NCI-H2171 treated with DMSO at 0.1 percent for 48 hours (cell line): ENCODE results near the gene PTPN14.

Experiments used
- DNase-seq: peaks from one replicate; lab custom pipeline; 2025; lab: John Stamatoyannopoulos, UW

The PTPN14 gene

GRCh38 chr1:214425716-214426425 lies 125.5 kb downstream of the PTPN14 start:
- peak; percentile 40 for DNase-seq

- no peak for DNase-seq
Measured at GRCh38 chr1:214425101-214425500, 126.3 kb downstream of the PTPN14 start.

- DNase-seq = no peak
Measured at GRCh38 chr1:214423045-214423444, 128.4 kb downstream of the PTPN14 start.

- DNase-seq = no peak
Measured at GRCh38 chr1:214422137-214422671, 129.2 kb downstream of the PTPN14 start.

GRCh38 chr1:214420833-214421232 lies 130.6 kb downstream of the PTPN14 start:
- no peak for DNase-seq

GRCh38 chr1:214420341-214420740 lies 131.1 kb downstream of the PTPN14 start:
- no peak for DNase-seq

GRCh38 chr1:214419650-214420049 lies 131.8 kb downstream of the PTPN14 start:
- DNase-seq = no peak

GRCh38 chr1:214418391-214418790 lies 133.0 kb downstream of the PTPN14 start:
- no peak for DNase-seq

- DNase-seq = no peak
Measured at GRCh38 chr1:214417545-214418210, 133.7 kb downstream of the PTPN14 start.

- no peak for DNase-seq
Measured at GRCh38 chr1:214416858-214417257, 134.5 kb downstream of the PTPN14 start.

- DNase-seq = no peak
Measured at GRCh38 chr1:214416417-214416816, 135.0 kb downstream of the PTPN14 start.

GRCh38 chr1:214415131-214415530 lies 136.3 kb downstream of the PTPN14 start:
- DNase-seq = no peak

GRCh38 chr1:214414691-214415090 lies 136.7 kb downstream of the PTPN14 start:
- no peak for DNase-seq

- no peak for DNase-seq
Measured at GRCh38 chr1:214413315-214413714, 138.1 kb downstream of the PTPN14 start.

GRCh38 chr1:214404571-214405213 lies 146.7 kb downstream of the PTPN14 start:
- no peak for DNase-seq

- DNase-seq = no peak
Measured at GRCh38 chr1:214404154-214404553, 147.2 kb downstream of the PTPN14 start.

- no peak for DNase-seq
Measured at GRCh38 chr1:214403431-214403830, 148.0 kb downstream of the PTPN14 start.

- no peak for DNase-seq
Measured at GRCh38 chr1:214402613-214403083, 148.8 kb downstream of the PTPN14 start.

GRCh38 chr1:214401666-214402065 lies 149.7 kb downstream of the PTPN14 start:
- DNase-seq = no peak

GRCh38 chr1:214400131-214400530 lies 151.3 kb downstream of the PTPN14 start:
- DNase-seq = no peak

- no peak for DNase-seq
Measured at GRCh38 chr1:214398490-214398889, 152.9 kb downstream of the PTPN14 start.

GRCh38 chr1:214397497-214397896 lies 153.9 kb downstream of the PTPN14 start:
- no peak for DNase-seq

GRCh38 chr1:214396330-214396729 lies 155.1 kb downstream of the PTPN14 start:
- DNase-seq = no peak
